Memory B cell (primary cell): ENCODE results near the gene AJAP1.

Experiments used
- ATAC-seq: fragments of 150-1000 bp; cut with Tn5 transposase; 2 replicates; pipeline ENCODE4 v1.10.0; 2021; ENCODE audit warnings: low read depth, mild to moderate bottlenecking, moderate library complexity
- DNase-seq, 2 donors: peaks; one replicate each; pipeline ENCODE4 v3.0.0; 2022; ENCODE audit warnings: low spot score in 2 of 2
- H3K27ac Mint-ChIP-seq: one replicate; pipeline ENCODE4 v1.8.0; 2022; ENCODE audit warnings: mild to moderate bottlenecking, moderate library complexity, mixed read lengths
- H3K27me3 Mint-ChIP-seq: one replicate; pipeline ENCODE4 v1.8.0; 2022; ENCODE audit warnings: mixed read lengths
- H3K36me3 Mint-ChIP-seq: one replicate; pipeline ENCODE4 v1.8.0; 2022; ENCODE audit warnings: mild to moderate bottlenecking, mixed read lengths
- H3K4me1 Mint-ChIP-seq: one replicate; pipeline ENCODE4 v1.8.0; 2022; ENCODE audit warnings: mixed read lengths
- H3K4me3 Mint-ChIP-seq: one replicate; pipeline ENCODE4 v1.8.0; 2022; ENCODE audit warnings: mild to moderate bottlenecking, moderate library complexity, mixed read lengths
- H3K9me3 Mint-ChIP-seq: one replicate; pipeline ENCODE4 v1.8.0; 2022; ENCODE audit warnings: mixed read lengths

The AJAP1 gene

DNA sequence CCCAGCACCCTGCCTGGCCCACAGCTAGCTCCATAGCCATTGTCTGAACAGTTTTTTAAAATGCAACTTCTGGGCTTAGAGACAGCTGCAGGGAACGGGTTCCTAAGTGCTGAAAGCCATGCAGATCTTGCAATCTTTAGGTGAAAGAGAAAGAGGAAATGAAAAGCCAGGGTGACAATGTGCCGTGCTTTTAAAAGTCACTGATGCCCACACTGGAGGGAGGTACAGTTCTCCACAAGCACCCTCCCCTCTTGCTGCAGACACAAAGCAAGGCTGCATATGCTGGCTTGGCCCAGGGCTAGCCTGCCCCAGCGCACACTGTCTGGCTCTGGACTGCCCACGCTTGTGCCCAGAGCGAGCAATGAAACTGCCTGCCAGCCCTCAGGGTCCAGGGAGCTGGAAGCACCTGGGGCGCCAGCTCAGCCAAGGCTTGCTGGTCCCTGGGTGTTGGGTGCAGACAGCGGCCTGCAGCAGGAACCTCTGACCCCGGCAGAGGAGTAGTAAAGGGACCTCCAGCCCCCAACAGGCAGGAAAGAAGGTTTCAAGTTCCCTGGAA lies 70.4 kb downstream of the AJAP1 start:
- Mint-ChIP-seq H3K4me3 (no peak overlapping the region), H3K9me3 (no peaks in the 10 kb centered on the region), H3K4me1 (no peaks in the 10 kb centered on the region), H3K27me3 (peaks cover 5% of the 10 kb centered on the region), H3K36me3 (no peaks in the 10 kb centered on the region), H3K27ac (no peak overlapping the region)
- ATAC-seq (no peak), DNase-seq (no peak)

DNA sequence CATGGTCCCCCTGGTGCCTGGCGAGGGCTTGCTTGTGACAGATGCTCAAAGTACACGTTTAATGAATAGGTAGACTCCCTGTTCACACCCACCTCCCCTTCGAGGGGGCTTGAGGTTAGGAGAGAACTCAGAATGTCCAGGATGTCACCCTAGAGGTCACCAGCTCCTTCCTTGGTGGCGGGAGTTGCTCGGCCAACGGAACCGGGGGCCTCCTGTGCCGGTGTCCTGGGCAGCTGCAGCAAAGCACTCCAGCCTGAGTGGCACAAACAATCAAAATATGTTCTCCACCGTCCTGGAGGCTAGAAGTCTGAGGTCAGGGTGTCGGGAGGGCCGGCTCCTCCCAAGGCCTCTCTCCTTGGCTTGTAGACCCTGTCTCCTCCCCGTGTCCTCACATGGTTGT lies 71.0 kb downstream of the AJAP1 start:
- H3K36me3 Mint-ChIP-seq, result no peaks in the 10 kb centered on the region
- H3K4me1 Mint-ChIP-seq, result no peaks in the 10 kb centered on the region

GRCh38 chr1:4726620-4727341 lies 72.4 kb downstream of the AJAP1 start:
- peaks cover 3% of the 10 kb centered on the region for H3K27me3 Mint-ChIP-seq
- DNase-seq (no peak), ATAC-seq (no peak)
- H3K27ac Mint-ChIP-seq, result no peak overlapping the region
- no peaks in the 10 kb centered on the region for H3K9me3 Mint-ChIP-seq
- H3K4me1 Mint-ChIP-seq, result no peaks in the 10 kb centered on the region
- no peak overlapping the region for H3K4me3 Mint-ChIP-seq
- H3K36me3 Mint-ChIP-seq, result no peaks in the 10 kb centered on the region

More for the DNA sequence above, 71.0 kb downstream of the AJAP1 start:
- Mint-ChIP-seq H3K4me3 (no peak overlapping the region), H3K9me3 (no peaks in the 10 kb centered on the region), H3K27me3 (peaks cover 5% of the 10 kb centered on the region), H3K27ac (no peak overlapping the region)
- no peak for ATAC-seq
- no peak for DNase-seq

DNA sequence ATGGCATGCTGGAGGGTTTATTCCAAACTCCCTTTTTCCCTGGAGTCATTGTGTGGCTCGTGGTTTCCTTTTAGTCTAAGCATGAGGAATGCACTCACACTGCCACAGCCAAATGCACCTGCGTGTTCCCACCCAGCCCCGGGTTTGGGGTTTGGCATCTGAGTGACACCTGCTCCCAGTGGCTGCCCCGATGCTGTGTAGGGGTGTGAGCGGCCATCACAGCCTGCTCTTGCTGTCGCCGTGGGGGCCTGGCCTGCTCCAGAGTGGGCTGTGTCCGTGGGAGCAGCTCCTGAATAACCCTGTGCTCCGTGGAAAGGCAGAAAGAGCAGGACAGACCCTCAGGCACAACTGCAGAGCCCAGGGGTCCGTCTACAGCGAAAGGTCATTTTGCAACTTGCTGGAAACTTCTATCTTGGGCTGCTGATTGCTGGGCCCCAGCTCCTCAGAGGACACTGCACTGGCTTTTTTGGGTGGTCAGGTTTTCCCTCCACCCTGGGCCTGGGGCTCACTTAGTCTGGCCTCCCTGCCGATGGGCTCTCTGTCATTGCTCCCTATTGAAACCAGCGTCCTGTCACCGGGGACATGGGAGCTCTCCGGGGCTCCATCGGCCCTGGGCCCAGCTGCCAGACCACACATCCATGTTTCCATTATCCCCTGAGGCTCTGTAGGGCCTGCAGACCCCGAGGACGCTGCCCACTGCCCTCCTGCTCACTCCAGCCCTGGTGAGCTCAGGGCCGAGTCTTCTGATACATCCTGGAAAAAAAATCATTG lies 74.1 kb downstream of the AJAP1 start:
- Mint-ChIP-seq H3K27ac (no peak overlapping the region), H3K4me1 (no peaks in the 10 kb centered on the region), H3K27me3 (no peaks in the 10 kb centered on the region), H3K9me3 (no peaks in the 10 kb centered on the region), H3K4me3 (no peak overlapping the region), H3K36me3 (no peaks in the 10 kb centered on the region)
- DNase-seq, result no peak
- no peak for ATAC-seq

- no peak for DNase-seq
- no peak for ATAC-seq
Measured at GRCh38 chr1:4729090-4729471, 74.7 kb downstream of the AJAP1 start.

DNA sequence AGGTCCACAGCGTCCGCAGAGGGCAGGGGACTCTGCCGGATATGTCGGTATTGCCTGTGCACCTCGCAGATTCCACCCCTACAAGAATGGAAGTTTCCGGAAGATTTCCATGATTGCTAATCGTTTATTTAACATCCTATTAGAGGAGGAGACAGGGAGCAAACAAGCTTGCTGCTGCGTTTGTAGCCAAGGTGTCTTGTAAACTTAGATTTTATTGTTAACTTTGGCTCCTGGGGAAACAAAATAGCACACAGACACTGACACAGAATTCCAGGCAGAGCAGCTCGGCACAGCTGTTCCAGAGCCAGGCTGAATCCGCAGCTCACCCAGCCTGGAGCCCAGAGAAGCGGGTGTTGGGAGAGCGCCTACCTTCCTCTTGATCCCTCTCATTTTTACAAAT lies 75.7 kb downstream of the AJAP1 start:
- Mint-ChIP-seq H3K9me3 (no peaks in the 10 kb centered on the region), H3K4me1 (no peaks in the 10 kb centered on the region), H3K4me3 (no peak overlapping the region), H3K36me3 (no peaks in the 10 kb centered on the region), H3K27ac (no peak overlapping the region), H3K27me3 (no peaks in the 10 kb centered on the region)
- no peak for ATAC-seq
- DNase-seq, result no peak

More at GRCh38 chr1:4729090-4729471, 74.7 kb downstream of the AJAP1 start:
- no peaks in the 10 kb centered on the region for H3K4me1 Mint-ChIP-seq
- H3K9me3 Mint-ChIP-seq, result no peaks in the 10 kb centered on the region
- no peaks in the 10 kb centered on the region for H3K36me3 Mint-ChIP-seq
- no peak overlapping the region for H3K4me3 Mint-ChIP-seq
- H3K27me3 Mint-ChIP-seq, result no peaks in the 10 kb centered on the region
- no peak overlapping the region for H3K27ac Mint-ChIP-seq

DNA sequence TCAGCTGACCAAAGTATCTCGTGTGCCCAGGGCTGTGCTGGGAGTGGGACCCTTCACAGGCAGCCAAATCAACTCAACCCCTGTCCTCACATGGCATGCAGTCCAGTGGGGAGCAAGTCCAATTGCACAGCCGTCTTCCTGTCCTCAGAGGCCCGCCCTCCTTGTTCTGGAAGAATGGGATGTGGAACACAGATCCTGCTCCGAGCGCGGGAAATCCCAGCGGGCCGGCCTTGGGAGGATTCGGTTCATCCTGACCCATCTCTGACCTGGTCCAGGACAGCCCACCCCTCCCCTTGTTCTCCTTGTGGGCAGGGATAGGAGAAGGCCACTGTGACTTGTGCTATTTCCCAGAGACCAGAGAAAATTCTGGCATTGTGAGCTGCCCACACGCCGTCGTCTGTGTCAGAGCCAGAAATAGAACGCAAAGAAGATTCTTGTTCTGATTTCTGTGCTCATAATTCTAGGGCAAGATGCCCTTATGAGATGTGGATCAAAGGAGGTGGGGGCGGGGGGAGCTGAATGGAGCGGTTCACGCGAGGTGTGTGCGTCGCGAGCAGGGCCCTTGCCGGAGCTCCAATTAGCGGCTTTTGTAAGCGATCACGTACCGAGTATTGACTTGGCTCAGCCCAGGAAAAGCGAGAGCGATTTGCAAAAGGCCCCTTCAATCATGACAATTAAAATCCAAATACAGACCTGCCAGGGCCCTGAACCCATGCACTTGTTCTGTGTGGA lies 79.2 kb downstream of the AJAP1 start:
- Mint-ChIP-seq H3K4me1 (peaks cover 4% of the 10 kb centered on the region), H3K27ac (no peak overlapping the region), H3K9me3 (peaks cover 5% of the 10 kb centered on the region), H3K4me3 (no peak overlapping the region), H3K27me3 (peaks cover 8% of the 10 kb centered on the region), H3K36me3 (peaks cover 6% of the 10 kb centered on the region)
- no peak for ATAC-seq
- no peak for DNase-seq

GRCh38 chr1:4734219-4734618 lies 79.8 kb downstream of the AJAP1 start:
- Mint-ChIP-seq H3K36me3 (peaks cover 6% of the 10 kb centered on the region), H3K9me3 (peaks cover 7% of the 10 kb centered on the region), H3K27ac (no peak overlapping the region), H3K27me3 (peaks cover 8% of the 10 kb centered on the region), H3K4me1 (peaks cover 4% of the 10 kb centered on the region), H3K4me3 (no peak overlapping the region)
- DNase-seq, result no peak
- ATAC-seq, result no peak

- ATAC-seq, result no peak
- H3K27ac Mint-ChIP-seq, result no peak overlapping the region
- H3K4me3 Mint-ChIP-seq, result no peak overlapping the region
- DNase-seq, result no peak
- H3K9me3 Mint-ChIP-seq, result peaks cover 7% of the 10 kb centered on the region
- peaks cover 4% of the 10 kb centered on the region for H3K4me1 Mint-ChIP-seq
- peaks cover 6% of the 10 kb centered on the region for H3K36me3 Mint-ChIP-seq
- H3K27me3 Mint-ChIP-seq, result peaks cover 8% of the 10 kb centered on the region
Measured at GRCh38 chr1:4734791-4735190, 80.4 kb downstream of the AJAP1 start.

DNA sequence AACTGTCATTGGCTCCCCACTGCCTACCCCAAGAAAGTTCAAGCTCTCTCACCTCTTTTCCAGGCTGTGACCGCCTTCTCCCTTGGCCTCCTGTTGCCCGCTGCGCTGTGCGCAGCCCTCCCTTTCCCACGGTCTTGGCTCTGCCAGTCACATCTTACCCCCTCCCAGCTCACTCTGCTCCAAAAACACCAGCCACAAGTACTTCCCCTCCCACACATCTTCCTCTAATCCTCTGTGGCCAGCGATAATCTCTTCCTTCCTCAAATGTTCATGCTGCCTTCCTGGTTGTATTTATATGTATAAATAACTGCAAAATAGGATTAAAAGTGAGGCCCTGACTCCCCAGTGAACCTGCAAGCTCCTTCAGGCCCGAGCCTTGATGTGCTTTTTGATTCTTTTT lies 81.8 kb downstream of the AJAP1 start:
- no peak for ATAC-seq
- Mint-ChIP-seq H3K9me3 (peaks cover 7% of the 10 kb centered on the region), H3K36me3 (peaks cover 6% of the 10 kb centered on the region), H3K4me3 (no peak overlapping the region), H3K27ac (no peak overlapping the region), H3K27me3 (peaks cover 8% of the 10 kb centered on the region), H3K4me1 (peaks cover 4% of the 10 kb centered on the region)
- DNase-seq, result no peak

GRCh38 chr1:4741876-4742423 lies 87.5 kb downstream of the AJAP1 start:
- Mint-ChIP-seq H3K4me3 (no peak overlapping the region), H3K27ac (no peak overlapping the region)
- no peak for ATAC-seq

GRCh38 chr1:4743978-4744750 lies 89.8 kb downstream of the AJAP1 start:
- H3K4me1 Mint-ChIP-seq, result peaks cover 3% of the 10 kb centered on the region
- H3K4me3 Mint-ChIP-seq, result no peak overlapping the region
- no peak overlapping the region for H3K27ac Mint-ChIP-seq
- H3K27me3 Mint-ChIP-seq, result peaks cover 6% of the 10 kb centered on the region
- H3K36me3 Mint-ChIP-seq, result no peaks in the 10 kb centered on the region
- DNase-seq (no peak), ATAC-seq (no peak)
- no peaks in the 10 kb centered on the region for H3K9me3 Mint-ChIP-seq

More at GRCh38 chr1:4741876-4742423, 87.5 kb downstream of the AJAP1 start:
- Mint-ChIP-seq H3K27me3 (peaks cover 6% of the 10 kb centered on the region), H3K4me1 (peaks cover 3% of the 10 kb centered on the region), H3K36me3 (peaks cover 5% of the 10 kb centered on the region), H3K9me3 (peaks cover 7% of the 10 kb centered on the region)
- DNase-seq, result no peak

- H3K4me3 Mint-ChIP-seq, result no peak overlapping the region
- DNase-seq, result no peak
- no peaks in the 10 kb centered on the region for H3K36me3 Mint-ChIP-seq
- H3K27ac Mint-ChIP-seq, result no peak overlapping the region
- H3K4me1 Mint-ChIP-seq, result peaks cover 3% of the 10 kb centered on the region
- H3K9me3 Mint-ChIP-seq, result no peaks in the 10 kb centered on the region
- peaks cover 11% of the 10 kb centered on the region for H3K27me3 Mint-ChIP-seq
- ATAC-seq, result no peak
Measured at GRCh38 chr1:4745560-4745959, 91.2 kb downstream of the AJAP1 start.
